HG02610 (cell line): ENCODE results near the gene SPA17.
A peak's percentile ranks its signal among the peaks of the same experiment; 100 is the strongest.

Experiments
- ATAC-seq: cut with Tn5 transposase; IDR thresholded peaks from one replicate; pipeline ENCODE4 v1.9.1; 2021; ENCODE audit warnings: mild to moderate bottlenecking, moderate library complexity; ENCODE audit not compliant: unreplicated experiment

The SPA17 gene

GRCh38 chr11:124673333-124674167, at the start of gene SPA17, which contains the start of gene SIAE:
Gene SPA17 (plus strand): TSS chr11:124673904. CDS start chr11:124675265, 1,361 bp downstream.
Gene SIAE (minus strand): TSS chr11:124673739. CDS start chr11:124673708, 31 bp downstream.
- ATAC-seq, result peak; percentile 82

DNA sequence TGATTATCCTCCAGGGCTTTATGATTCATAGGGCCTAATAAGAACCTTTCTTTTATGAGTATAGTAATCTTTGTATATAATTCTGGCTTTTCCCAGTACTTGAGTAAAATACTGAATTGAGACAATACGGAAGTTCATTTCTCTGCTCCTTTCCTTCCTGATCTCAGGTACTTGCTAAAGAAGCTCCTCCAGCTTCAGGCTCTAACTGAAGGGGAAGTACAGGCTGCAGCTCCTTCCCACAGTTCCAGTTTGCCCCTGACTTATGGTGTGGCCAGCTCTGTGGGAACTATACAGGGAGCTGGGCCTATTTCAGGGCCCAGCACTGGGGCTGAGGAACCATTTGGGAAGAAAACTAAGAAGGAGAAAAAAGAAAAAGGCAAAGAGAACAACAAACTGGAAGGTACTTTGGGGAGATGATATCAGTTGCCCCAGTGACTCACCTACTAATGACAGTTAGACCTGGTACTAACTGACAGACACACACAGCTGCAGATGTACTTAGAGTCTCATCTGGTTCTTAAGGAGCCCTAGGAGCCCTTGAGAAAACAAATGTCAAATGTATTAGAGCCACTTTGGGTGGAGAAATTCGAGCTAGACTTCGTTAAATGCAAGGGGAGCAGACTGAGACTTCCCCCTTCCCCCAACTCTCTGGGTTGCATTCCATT, 48.1 kb upstream of the SPA17 start:
- ATAC-seq, result no peak

DNA sequence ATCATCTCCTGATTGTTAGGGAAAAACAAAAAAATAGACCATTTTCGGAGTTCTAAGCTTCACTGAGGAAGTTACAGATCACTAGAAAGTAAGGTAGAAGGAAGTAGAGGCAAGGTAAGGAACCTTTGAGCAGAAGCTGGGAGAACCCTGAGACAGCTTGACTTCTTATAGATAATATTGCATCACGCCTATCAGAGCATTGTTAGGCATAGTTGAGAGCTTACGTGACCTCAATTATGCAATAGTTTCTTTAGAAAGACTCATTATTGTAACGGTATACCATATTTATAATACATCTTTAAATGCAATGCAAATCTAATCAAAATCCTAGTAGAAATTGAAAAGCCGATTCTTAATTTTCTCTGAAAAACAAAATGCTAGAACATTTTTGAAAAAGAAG, 46.2 kb upstream of the SPA17 start:
- no peak for ATAC-seq

DNA sequence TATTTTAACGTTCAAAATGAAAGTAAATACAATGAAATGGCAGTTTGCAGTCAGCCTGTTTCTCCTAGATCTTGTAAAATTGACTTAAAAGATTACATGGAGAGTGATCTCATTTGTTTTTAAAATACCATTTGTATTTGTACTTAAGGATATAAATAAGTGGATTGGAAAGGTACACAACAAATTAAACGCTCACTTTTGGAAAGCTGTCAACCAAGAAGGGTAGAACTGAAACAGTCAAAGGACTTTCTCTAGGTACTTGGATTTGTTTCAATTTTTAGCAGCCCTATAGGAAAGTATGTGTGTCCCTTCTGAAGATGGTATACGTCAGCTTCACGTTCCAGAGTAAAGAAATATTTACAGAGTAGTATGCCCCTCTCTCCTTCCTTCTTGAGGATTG, 43.7 kb upstream of the SPA17 start:
- ATAC-seq, result no peak

DNA sequence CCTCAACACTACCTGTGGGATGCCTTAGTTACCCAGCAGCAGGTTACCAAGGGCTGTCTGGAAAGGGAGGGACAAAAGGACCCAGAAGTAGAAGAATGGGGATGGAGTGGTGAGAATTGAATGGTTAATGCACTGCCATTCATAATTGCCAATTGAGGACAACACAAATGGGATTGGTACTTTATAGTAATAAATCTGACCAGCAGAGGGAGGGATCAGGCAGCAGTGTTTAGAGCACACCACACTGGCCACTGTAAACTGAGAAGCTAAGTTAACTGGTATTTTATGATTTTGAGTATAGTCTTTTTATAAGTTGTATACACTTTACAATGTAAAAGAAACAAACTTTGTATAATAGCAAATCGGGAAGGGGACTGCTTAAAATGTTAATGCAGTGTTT, 40.3 kb upstream of the SPA17 start:
- ATAC-seq, result no peak

DNA sequence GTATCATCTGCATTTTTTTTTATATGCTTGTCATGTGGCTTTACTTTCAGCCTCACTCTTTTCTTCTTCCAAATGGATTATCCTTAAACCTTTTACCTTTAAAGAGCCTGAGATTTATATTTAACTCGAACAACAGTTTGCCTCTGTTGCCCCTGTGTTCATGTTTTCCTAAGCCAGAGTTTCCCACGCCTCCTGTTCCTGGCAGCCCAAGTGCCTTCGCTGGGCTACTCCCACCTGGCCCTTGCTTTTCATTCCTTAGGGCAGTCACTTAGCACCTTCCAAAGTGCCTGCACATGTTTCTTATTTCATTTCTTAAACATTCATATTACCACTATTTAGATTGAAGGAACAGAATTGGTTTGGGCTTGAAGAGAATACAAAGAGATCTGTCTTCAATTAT, 37.8 kb upstream of the SPA17 start:
- ATAC-seq, result no peak

GRCh38 chr11:124638500-124638899, 35.2 kb upstream of the SPA17 start:
- ATAC-seq, result no peak

DNA sequence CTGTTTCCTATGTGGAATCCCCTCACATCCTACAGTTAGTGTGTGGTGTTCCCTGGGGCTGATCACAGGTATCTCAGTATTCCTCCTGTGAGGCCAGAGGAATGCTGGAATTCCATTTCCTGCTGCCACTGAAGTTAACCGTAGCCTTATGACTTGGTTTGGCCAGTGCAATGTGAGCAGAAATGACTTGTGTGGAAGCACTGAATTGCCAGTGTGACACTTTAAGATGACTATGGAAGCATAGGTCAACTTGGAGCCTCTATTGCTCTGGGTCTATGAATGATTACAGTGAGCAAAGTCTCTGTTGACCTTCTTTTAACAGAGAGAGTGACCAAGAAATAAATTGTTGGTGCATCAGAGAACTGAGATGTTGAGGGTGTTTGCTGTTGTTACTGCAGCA, 34.5 kb upstream of the SPA17 start:
- ATAC-seq, result no peak

GRCh38 chr11:124640666-124641065, 33.0 kb upstream of the SPA17 start:
- no peak for ATAC-seq

GRCh38 chr11:124642628-124643027, 31.1 kb upstream of the SPA17 start:
- no peak for ATAC-seq

DNA sequence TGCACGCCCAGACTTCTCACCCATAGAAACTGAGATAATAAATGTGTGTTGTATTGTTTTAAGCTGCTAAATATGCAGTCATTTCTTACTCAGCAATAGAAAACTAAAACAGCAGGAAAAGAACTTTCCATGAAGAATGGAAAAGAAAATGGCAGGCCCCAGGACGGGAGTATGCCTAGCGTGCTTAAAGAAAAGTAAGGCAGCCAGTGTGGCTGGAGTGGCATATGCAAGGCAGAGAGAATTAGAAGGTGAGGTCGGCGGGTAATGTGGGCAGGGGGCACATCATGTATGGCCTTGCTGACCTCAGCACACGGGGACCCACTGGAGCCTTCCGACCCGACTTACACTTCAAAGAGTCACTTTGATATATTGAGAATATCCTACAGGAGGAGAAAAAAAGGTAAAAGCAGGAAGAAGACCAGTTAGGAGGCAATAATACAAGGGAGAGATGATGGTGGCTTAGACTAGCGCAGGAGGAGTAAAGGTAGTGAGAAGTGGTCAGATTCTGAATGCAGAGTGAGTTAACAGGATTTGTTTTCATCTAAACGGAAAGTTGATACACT, 30.6 kb upstream of the SPA17 start:
- ATAC-seq, result no peak

DNA sequence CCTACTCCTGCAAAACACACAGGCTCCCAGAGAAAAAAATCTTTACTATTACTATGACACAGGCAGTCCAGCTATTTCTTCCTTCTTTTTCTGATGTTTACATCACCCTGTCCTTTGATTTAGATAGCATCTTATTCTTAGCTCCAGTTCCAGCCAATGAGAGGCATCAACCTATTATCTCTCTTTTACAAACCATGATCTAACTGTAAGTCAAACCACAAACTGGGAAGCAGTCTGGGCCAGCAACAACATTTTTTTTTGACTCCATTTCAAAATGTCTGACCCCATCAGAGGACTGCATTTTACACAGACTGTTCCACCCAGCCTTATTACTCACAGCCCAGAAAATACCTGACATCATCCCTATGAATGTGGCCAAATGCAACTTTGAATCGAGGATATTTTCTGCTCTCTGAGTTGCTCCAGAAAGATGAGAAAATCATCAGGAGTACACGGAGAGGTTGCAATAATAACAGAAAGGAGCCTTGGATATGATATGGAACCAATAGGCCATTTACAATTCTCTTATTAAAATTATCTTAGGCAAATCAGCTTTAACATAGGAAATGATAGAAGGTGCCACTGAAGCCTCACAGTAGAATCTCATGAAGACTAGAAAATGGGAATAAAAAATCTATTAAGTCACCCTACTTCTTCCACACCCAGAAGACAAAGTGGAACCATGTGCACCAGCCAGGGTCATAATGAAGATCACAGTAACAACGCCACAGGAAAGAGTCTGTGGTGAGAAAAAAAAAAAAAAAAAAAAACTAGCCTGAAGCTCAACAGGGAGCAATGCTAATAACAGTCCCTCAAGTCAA, 29.9 kb upstream of the SPA17 start:
- no peak for ATAC-seq

GRCh38 chr11:124644426-124645280, 29.1 kb upstream of the SPA17 start:
- no peak for ATAC-seq

GRCh38 chr11:124646148-124646547, 27.6 kb upstream of the SPA17 start:
- peak; percentile 58 for ATAC-seq

DNA sequence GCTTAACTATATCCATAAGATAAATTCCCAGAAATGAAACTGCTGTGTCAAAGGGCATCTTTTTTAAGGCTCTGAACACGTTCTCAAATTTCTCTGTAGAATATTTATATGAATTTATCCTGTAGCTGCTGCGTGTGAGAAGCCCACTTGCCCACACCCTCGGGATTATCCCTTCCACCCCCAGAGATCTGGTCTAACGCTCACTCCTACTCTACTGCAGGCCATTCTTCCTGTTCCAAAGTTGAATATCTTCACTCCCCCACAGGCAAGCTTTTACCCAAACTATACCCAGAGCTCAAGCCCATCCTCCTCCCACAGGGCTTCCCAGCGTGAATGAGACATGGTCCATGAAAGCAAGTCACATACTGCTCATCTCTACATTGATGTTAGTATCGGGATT, 25.1 kb upstream of the SPA17 start:
- ATAC-seq, result no peak

DNA sequence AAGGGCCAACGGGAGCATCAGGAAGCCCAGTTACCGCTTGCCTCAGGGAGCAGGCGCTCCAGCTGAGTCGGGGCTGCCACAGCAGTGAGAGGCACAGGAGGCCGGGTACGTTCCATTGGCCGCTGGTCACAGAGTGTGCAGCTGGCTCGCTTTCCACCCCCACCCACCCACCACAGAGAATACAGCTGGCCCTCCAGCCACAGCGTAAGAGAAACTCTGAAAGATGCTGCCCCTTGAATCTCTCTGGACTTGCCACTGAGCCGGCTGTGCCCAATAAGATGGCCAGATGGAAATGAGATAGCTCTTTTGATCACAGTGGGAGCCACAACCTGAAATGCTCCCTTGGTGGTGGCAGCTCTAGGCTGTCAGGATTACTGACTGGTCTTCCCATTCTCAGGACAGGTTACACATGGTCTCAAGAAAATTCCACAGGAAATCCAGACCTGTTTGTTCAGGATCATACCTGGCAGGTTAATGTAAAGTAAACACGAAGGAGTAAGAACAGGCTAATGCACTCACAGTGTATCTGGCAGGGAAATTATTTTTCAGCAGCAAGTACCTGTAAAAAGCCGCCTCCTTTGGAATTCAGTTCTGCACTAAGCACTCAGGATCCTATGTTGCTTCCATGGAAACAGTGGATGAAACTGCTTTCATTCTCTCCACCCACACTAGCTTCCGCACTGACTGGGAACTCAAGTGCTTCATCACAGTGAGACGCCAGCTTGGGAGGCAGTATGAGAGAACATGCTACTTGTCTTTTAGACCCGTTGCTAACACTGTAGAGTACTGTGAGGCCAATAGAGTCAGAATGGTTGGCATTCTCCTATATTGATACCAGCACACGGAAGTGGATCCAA, 16.7 kb upstream of the SPA17 start:
- ATAC-seq, result no peak

DNA sequence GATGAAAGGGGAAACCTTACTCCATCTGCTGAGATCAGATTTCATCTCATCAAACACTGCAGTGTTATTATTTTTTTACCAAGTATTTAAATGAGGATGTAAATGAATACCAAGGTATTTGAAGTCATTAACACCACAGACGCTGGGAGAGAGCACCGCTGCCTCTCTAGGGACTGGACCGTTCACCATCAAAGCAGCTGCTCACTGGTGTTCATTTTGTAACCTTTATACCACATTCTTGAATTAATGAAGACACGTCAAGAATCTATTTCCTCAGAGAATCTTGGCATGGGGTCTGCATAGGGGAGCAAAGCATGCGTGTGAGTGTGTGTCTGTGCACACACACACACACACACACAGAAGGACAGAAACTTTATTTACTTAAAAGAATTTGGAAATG, 15.8 kb upstream of the SPA17 start:
- no peak for ATAC-seq

- no peak for ATAC-seq
These were observed 15.2 kb upstream of the SPA17 start for GRCh38 chr11:124658501-124658900.

DNA sequence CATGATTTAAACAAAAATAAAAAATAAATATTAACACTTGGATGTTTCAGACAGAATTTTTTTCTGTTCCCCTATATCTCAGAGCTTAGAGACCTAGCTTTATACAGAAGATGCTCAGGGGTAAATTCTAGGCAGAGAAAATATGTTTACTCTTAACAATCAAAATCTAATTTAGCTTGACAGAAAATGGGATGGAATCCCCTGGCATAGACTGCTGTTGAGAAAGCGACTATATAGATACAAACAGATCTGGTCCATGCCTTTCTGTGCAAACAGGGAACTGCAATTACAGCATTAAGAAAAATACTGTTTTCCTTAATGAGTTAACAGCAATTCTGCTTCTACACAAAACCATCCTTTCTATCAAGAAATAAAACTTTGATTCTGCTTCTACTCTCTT, 14.7 kb upstream of the SPA17 start:
- no peak for ATAC-seq
